PC-9 (cell line): ENCODE data around the gene ATP13A2. TPM values are rescaled to one million over a fixed set of nuclear protein-coding genes. Genes with fewer than 3 reads are reported as not detected.

Source experiments
- total RNA-seq: library from RNA; stranded (reverse); gene quantifications from 2 replicates; pipeline ENCODE4 v1.2.3, GENCODE V29; 2021

ATP13A2 gene
- total RNA-seq, 1 experiment from 2014 or later, result 39.9 TPM

Other genes starting within 250 kb of the ATP13A2 start
- 1,333 and 3,235 TPM in 2 replicates for gene RNU1-2, start 115.9 kb downstream of the ATP13A2 start, total RNA-seq
- 18.4 and 18.9 TPM in 2 replicates for gene CROCC, start 90.0 kb downstream of the ATP13A2 start, total RNA-seq
- 6.3 and 12.5 TPM in 2 replicates for gene MFAP2, start 31.3 kb downstream of the ATP13A2 start, total RNA-seq
- 101 and 123 TPM in 2 replicates for gene SDHB, start 42.1 kb upstream of the ATP13A2 start, total RNA-seq
- 14.0 and 16.7 TPM in 2 replicates for gene PADI2, start 107.5 kb upstream of the ATP13A2 start, total RNA-seq
- 27.7 and 28.3 TPM in 2 replicates for gene PADI1, start 193.2 kb upstream of the ATP13A2 start, total RNA-seq
- gene PADI3, start 237.2 kb upstream of the ATP13A2 start, total RNA-seq, result 1.1 and 5.0 TPM in 2 replicates